Stimulated activated CD8-positive, alpha-beta memory T cell treated with anti-CD3 and anti-CD28 coated beads, Interleukin-4, amount 100 ng/mL, for 24 hours (primary cell): ENCODE measurements around the gene SSTR4.
"Not testable (repeated sequence)": the region's sequence is repeated elsewhere in the genome, so short reads cannot be mapped to it uniquely, and the experiment has no call there.

Source experiments
- DNase-seq: peaks from one replicate; pipeline ENCODE4 v3.0.0-alpha.2; 2020; ENCODE audit warnings: low read depth

SSTR4 gene

GRCh38 chr20:23018432-23018831 lies 16.7 kb upstream of the SSTR4 start:
- DNase-seq, result no peak

GRCh38 chr20:23018941-23019340 lies 16.2 kb upstream of the SSTR4 start:
- DNase-seq, result no peak

GRCh38 chr20:23019403-23019802 lies 15.7 kb upstream of the SSTR4 start:
- DNase-seq, result no peak

- DNase-seq, result no peak
These were observed 14.7 kb upstream of the SSTR4 start for GRCh38 chr20:23020230-23021018.

GRCh38 chr20:23021541-23021940 lies 13.6 kb upstream of the SSTR4 start:
- DNase-seq, result no peak

GRCh38 chr20:23021951-23022350 lies 13.2 kb upstream of the SSTR4 start:
- no peak for DNase-seq

- no peak for DNase-seq
These were observed 12.3 kb upstream of the SSTR4 start for GRCh38 chr20:23022849-23023248.

GRCh38 chr20:23023621-23024177 lies 11.4 kb upstream of the SSTR4 start:
- no peak for DNase-seq

- DNase-seq, result no peak
These were observed 10.4 kb upstream of the SSTR4 start for GRCh38 chr20:23024701-23025100.

- not testable (repeated sequence) for DNase-seq
These were observed 9.6 kb upstream of the SSTR4 start for GRCh38 chr20:23025503-23025902.

GRCh38 chr20:23027721-23028120 lies 7.4 kb upstream of the SSTR4 start:
- DNase-seq, result no peak

GRCh38 chr20:23028392-23028791 lies 6.7 kb upstream of the SSTR4 start:
- DNase-seq, result no peak

- no peak for DNase-seq
These were observed 5.8 kb upstream of the SSTR4 start for GRCh38 chr20:23029324-23029723.

GRCh38 chr20:23031346-23031745 lies 3.8 kb upstream of the SSTR4 start:
- no peak for DNase-seq

- no peak for DNase-seq
These were observed 2.9 kb upstream of the SSTR4 start for GRCh38 chr20:23032056-23032749.

GRCh38 chr20:23032750-23033078 lies 2.4 kb upstream of the SSTR4 start:
- DNase-seq, result no peak

GRCh38 chr20:23033918-23034317 lies 1.2 kb upstream of the SSTR4 start:
- no peak for DNase-seq

- DNase-seq, result no peak
These were observed 619 bp downstream of the SSTR4 start for GRCh38 chr20:23035731-23036130.

- DNase-seq, result no peak
These were observed 1.3 kb downstream of the SSTR4 start for GRCh38 chr20:23036371-23036770.

- no peak for DNase-seq
These were observed 1.9 kb downstream of the SSTR4 start for GRCh38 chr20:23037017-23037481.

GRCh38 chr20:23039136-23039875 lies 4.2 kb downstream of the SSTR4 start:
- no peak for DNase-seq

- no peak for DNase-seq
These were observed 4.9 kb downstream of the SSTR4 start for GRCh38 chr20:23039885-23040508.
